Subcutaneous adipose tissue (tissue), 4 donors: ENCODE data around the gene PCSK6. TPM values are rescaled to one million over a fixed set of nuclear protein-coding genes. Genes with fewer than 3 reads are reported as not detected.

ENCODE experiments used
- total RNA-seq, 4 donors: library from RNA; depleted of rRNA; stranded (reverse); fragments of >200 nt; gene quantifications; one replicate each; pipeline ENCODE4 v1.1.0, GENCODE V29; 2016
- TF ChIP-seq, protein P1 (sequence below): fragments of 450-650 bp; IDR thresholded peaks from one replicate; pipeline ENCODE4 v1.5.1; 2016; ENCODE audit warnings: low read depth, mild to moderate bottlenecking, control low read depth, antibody characterized with exemption, moderate library complexity

The PCSK6 gene
- total RNA-seq, 4 donors from 2014 or later, result 4.4 to 8.7 (median 5.9) TPM

DNA sequence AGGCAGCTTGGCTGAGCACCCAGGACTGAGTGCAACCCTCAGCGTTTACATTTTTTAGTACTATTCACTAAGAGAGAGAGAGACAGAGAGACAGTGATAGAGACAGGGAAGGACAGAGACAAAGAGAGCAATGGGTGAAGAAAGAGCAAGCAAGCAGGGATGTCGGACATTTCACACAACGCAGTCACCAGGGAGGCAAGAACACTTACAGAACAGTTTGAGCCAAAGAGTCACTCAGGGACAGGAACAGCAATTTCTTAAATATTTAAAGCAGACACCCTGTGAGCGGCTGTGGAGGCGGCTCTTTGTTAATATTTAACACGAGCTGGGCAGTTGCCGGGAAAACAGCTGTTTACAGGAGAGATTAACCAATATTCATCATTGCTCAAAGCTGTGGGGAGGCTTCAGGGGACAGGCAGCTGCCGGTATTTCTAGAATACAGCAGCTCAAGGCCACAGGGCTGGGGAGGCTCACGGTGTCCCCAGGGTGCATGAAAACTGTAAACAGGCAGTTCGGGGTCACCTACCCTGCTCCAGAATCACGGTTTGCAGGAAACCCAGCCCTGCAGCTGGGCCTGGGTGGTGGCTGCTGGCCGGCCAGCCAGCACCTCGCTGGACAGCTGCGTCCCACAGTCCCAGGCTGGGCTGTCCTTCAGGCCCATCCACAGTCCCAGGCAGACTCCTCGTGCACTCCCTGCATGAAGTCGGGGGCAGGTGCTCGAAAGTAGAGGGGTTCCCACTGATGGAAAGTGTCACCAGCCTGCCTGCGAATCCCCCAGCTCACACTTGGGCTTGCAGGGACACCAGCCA, 38.8 kb upstream of the PCSK6 start:
- TF ChIP-seq, protein P1, sequence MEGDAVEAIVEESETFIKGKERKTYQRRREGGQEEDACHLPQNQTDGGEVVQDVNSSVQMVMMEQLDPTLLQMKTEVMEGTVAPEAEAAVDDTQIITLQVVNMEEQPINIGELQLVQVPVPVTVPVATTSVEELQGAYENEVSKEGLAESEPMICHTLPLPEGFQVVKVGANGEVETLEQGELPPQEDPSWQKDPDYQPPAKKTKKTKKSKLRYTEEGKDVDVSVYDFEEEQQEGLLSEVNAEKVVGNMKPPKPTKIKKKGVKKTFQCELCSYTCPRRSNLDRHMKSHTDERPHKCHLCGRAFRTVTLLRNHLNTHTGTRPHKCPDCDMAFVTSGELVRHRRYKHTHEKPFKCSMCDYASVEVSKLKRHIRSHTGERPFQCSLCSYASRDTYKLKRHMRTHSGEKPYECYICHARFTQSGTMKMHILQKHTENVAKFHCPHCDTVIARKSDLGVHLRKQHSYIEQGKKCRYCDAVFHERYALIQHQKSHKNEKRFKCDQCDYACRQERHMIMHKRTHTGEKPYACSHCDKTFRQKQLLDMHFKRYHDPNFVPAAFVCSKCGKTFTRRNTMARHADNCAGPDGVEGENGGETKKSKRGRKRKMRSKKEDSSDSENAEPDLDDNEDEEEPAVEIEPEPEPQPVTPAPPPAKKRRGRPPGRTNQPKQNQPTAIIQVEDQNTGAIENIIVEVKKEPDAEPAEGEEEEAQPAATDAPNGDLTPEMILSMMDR, result no peak

DNA sequence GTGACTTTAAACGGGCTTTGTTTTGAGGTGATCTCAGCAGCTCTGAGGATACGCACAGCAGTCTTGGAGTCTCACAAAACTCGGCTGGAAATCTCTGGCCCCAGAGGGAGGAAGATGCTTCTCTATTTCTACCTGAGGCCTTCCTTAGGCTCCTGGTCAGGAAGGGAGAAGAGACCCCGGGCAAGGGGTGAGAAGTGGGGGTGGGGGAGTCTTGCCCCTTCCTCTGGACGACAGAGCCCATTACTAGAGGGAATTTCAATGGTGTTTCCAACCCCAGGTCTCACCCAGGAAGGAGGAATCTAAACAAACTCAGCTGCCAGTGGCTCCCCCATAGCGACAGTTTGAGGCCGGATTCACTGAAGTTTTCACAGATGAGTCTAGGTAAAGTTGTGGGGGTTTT, 37.4 kb upstream of the PCSK6 start:
- TF ChIP-seq, protein P1, result no peak

DNA sequence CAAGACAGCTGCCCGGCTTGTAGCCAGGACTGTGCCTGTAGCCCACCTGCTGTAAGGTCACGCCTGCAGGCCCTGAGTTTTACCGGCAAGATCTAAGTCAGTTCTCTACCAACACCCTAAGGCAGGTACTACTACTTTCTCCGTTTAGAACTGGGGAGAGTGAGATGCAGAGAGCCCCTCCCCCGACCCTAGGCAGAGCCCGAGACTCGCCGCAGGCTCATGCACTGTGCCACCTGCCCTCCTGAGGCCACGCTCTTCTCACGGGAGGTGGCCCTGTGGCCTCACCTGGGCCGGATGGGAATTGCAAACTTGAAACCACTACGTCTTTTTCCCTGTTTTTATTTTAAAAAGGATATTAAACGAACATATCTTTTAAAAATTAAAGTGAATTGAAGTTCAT, 36.9 kb upstream of the PCSK6 start:
- TF ChIP-seq, protein P1, result no peak

DNA sequence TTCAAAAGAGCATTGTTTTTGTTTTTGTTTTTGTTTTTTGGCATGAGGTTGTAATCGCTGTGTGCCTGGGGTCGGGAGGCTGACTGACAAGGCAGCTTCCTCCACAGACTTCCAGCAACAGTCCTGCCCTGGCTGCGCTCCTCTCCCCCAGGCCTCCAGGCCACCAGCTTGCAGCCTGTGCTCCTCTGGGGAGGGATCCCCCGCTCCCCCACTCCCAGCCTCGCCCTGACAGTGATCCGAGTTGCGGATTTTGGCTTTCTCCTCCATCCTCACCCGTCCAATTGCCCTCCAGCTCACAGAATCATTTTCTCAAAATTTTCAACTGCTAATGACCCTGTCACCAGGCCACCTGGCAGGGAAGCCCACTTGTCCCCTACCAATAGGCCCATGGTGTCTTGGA, 36.5 kb upstream of the PCSK6 start:
- TF ChIP-seq, protein P1, result no peak

DNA sequence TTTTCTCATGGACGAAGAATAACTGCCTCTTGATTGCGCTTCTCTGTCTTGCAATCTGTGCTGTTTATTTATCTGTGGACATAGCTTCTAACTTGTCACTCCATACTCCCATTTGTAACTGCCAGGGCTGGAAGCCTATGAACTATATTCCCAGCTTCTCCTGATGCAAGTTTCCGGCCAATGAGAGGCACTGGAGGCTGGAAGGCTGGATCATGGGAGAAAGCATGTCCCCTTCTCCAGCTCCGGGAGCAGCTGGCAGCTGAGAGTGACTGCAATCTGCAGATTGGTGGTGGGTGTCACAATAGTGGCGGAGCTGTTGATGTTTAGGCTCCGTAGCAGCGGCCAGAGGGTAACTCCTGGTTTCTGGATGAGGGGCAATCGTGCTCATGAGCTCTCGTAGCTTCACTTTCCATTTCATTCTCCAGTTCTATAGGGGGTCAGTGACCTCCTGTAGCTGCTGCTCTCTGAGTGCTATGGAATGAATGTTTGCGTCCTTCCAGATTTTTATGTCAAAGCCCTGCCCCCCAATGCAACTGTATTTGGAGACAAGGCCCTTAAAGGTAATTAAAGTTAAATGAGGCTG, 35.7 kb upstream of the PCSK6 start:
- TF ChIP-seq, protein P1, result no peak

DNA sequence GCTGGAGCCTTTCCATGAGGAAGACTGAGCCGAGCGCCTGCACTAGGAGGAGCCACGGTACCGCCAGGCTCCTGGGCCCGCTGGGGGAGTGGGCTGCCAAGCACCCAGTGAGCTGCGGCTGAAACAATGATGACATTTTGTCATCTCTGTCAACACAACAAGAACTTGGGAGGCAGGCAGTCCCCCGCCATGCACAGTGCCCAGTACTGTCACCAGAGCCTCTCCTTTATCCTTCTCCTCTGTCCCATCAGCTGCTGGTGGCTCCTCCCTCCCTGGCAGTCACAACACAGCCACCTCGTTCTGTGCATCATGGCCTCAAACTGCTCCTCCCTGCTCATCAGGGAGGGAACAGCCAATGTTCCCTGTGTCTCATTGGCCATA, 34.0 kb upstream of the PCSK6 start:
- TF ChIP-seq, protein P1, result no peak

DNA sequence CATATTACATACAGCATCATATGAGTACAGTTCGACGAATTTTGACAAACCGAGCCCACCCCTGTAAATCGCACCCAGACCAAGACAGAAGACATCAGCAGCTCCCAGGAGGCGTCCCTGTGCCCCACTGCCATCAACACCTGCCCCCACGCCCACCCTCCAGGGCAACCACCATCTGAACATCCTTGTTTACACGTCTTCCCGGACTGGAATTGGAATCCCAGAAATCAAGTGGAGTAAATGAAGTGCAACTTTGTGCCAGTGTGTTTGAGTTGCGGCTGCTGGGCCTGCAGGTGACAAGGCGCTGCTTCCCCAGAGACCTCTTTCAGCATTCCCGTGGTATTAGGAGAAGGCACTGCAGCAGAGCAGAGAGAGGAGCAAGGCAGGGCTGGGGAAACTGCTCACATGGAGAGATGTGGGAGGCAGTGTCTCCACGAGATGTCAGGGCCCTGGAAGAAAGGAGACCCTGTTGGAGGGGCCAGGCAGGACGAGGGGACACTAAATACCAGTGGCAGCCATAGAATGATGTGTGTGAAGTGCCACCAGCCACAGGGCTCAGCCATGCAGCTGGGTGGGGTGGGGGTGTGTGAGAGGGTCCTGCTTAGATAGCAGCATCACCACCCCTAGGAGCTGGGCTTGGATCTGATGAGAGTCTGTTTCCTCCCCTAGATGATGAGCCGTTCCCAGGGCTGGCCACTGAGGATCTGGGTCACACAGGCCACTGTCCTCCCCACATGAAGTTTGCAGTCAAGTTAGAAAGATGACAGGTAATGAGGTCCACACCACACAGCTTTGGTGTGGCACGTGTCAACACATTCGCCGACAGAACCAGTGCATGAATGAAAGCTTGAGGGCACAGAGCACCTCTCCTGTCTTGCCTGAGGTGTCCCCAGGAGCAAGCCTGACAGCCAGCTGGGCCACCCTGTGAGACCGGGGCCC, 33.4 kb upstream of the PCSK6 start:
- TF ChIP-seq, protein P1, result no peak
